SIG-M5 treated with dmso at 0.1 percent for 504 hours (cell line): ENCODE data around the gene METTL8.

ENCODE experiments used
- DNase-seq: peaks from one replicate; lab custom pipeline; 2025; ENCODE audit not compliant: unreplicated experiment; lab: John Stamatoyannopoulos, UW

METTL8 gene

DNA sequence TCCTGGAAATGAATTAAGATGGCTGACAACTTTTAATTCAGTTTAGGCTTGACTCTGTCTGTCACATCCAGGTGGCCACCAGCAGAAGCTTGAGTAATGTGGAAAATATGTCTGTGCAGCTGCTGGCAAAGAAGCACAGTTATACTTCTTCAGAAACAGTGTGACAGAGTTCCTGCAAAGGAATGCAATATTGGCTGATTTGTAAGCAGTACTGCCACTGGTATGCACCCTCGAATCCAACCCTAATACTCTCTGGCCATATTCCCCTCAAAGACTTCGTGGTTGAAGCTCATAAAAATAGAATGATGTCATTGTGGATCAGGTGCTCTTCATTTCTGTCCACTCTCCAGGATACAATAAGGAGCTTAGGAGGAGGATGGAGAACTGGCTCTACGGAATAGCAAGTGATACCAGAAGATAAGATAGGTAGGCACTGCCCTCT lies 86.2 kb downstream of the METTL8 start:
- DNase-seq = no peak

DNA sequence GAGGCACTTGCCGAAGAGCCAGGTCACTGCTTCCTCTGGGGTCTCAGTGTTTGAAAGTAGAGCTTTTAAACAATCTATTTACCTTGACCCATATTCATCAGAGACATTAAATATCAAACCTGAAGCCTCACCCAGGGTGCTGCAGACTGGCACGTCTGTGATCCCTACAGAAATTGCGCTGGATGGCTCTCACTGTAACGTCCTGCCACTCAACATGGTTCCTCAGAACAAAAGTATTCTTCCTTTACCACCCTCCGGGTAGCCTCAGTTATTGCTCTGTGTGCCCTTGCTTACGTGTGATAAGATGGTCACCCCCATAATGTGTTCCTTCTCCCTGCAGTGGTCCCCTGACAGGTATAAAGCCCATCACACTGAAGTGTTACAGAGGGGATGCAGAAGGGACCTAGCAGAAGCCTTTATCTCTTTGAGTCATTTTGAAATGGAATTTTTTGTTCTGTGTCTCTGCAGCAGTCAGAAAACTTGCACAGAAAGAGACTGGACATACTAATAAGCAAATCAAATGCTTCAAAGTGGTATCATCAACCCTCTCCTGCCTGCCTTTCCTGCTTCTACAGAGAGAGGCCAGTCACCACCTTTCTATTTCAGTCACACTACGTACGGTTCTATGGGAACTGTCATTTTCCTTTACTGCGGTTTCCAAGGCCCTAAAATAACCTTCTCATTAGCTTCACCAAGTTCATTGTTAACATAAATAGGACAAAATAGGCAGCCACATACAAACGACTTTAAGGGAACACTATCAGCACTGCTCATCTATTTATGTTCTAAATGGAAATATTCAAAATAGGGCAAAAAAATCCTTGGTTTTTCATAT lies 86.8 kb downstream of the METTL8 start:
- no peak for DNase-seq

DNA sequence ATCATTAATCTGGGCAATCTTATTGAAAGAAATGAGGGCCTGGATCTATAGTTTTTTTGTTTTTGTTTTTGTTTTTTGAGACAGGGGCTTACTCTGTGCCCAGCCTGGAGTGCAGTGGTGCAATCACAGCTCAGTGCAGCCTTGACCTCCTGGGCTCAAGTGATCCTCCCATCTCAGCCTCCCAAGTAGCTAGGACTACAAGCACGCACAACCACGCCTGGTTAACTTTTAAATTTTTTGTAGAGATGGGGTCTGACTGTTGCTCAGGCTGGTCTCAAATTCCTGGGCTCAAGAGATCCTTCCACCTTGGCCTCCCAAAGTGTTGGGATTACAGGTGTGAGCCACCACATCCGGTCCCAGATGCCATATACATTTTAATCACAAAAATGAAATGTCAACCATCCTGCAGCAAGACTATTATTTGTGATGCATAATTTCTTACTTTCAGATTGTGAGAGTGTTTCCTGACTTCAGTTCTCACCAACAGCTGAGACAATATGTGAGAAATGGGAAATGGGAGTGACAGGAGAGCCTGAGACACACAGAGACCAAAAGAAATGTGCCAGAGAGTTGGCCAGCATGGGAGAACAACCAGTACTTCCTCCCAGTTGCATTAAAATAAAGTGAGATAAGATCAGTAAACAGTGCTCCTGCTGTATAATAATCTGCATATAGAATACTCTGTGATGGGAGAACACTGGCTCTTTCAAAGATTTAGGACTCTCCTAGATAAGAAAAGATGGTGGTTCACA lies 87.6 kb downstream of the METTL8 start:
- DNase-seq = peak; percentile 36

GRCh38 chr2:171344182-171344581 lies 89.6 kb downstream of the METTL8 start:
- DNase-seq = no peak

DNA sequence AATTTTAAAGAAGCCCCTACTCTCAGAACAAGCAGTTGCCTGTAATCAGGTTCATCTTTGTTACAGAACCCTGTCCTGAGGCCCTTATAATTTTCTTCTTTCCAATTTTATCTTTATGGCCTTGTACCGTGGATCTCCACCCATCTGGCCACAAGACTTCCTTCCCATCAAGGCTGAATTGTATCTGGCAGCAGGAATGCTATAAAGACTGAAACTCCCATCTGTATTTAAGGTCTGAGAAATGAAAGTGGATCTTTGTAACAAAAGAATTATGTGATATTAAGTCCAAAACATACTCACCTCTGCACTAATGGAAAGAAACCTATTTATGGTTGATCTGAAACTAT lies 91.8 kb downstream of the METTL8 start:
- no peak for DNase-seq

DNA sequence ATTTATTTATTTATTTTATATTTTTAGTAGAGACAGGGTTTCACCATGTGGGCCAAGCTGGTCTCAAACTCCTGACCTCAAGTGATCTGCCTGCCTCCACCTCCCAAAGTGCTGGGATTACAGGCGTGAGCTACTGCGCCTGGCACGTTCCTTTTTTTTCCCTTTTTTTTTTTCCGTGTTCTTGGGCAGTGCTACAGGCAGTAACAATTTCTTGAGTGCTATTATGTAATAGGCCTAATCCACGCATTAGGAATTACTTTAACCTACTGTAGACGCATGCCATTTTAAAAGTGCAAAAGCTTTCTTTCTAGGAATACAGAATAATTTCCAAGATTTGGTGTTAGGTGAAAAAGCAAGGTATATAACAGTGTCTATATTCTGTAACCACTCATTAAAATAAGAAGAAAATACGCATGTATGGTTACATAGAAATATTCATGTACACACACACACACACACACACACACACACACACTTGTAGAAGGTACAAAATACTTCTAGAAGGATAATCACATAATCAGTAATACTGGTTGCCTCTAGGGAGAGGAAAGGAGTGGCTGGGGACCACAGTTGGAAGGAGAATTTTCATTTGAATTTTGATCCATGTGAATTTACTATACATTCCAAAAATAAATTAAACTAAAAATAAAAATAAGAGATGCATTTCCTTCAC lies 92.3 kb downstream of the METTL8 start:
- no peak for DNase-seq

DNA sequence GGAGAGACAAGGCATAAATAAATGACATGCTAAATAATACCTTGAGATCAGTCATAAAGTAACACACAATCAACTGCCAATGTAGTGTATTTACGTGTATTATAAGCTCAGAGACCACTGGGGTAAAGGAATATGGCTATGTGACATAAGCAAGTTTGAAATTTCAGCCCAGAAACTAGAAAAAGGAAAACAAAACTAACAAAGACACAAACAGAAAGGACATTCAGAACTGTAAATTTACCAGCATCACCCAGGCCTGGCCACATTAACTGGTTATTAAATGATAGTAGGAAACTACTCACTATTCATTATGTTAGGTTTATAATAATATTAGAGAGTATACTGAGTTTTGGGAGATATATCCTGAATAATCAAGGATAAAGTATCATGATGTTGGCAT lies 98.8 kb downstream of the METTL8 start:
- DNase-seq = no peak

DNA sequence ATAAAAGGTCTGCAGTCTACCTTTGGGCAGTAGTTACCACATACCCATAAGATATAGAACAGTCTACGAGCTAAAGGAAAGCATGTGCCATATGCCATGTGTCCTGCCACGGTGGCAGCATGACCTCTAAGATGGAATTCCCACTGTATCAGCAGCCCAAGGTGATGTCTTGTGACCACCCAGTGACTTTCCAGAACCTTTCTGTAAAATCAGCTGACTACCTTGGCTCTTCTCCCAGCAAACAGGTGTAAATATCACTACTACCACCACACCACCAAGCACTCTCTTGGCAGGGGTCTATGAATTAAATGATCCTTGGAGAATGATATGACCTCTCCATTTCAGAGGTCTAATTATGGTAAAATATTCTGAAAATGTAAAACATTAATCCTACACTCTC lies 99.6 kb downstream of the METTL8 start:
- DNase-seq = no peak

DNA sequence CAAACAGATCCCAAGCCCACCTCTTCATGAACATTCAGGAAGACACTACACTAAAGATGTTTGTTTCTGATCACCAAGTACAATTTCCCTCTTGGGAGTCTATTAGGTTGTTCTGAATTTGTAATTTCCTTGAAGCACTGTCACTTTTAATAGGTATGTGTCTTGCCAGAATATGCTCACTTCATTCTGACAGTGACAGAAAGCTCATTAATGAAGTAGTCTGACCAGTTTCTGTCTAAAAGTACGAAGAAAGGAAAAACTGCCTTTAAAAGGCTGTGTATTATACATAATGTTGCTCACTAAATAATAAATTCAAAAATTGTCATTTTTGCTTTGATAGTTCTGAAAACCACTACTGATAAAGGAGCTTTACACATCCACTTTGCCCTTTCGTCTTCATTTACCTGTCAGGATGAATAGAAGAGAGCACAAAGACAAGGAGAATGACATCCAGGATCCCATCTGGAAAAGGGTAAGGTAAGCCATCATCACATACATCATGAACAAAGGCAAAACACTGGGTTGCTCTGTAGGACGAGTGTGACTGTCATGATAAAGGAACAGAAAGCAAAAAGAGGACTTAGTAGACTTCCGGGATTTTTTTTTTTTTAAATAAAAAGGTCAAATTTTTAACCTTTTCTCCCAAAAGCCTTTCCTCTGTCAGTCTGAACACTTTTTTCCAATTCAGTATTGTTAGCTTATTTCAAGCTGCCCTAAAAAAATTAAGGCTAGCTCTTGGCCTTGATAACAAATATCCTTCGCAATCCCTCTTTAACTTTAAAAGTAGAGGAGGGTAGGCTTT lies 103.4 kb downstream of the METTL8 start:
- DNase-seq = no peak

DNA sequence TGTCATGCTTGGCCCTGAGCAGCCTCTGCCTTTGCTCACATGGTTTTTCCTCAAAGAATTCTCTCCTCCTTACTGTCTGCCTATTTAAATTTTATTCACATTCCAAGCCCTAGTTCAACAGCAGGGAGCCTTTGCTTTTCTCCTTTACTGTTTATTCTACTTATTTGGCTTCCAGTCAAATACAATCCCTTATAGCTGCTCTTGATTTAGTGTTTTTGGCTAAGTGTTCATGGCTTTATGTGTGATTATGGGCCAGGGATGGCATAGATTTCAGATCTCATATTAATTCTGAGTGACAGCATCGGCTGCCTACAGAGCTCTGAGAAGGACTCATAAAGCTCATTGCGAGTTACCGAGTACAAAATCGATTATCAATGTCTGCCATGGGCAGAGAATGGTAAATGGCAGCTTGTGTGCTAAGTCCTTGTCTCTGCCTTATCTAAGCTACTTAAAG lies 106.7 kb downstream of the METTL8 start:
- DNase-seq = no peak

GRCh38 chr2:171325886-171326585 lies 107.8 kb downstream of the METTL8 start:
- no peak for DNase-seq

- DNase-seq = no peak
These were observed 109.7 kb downstream of the METTL8 start for GRCh38 chr2:171323971-171324528.

- no peak for DNase-seq
These were observed 110.9 kb downstream of the METTL8 start for GRCh38 chr2:171322928-171323327.

DNA sequence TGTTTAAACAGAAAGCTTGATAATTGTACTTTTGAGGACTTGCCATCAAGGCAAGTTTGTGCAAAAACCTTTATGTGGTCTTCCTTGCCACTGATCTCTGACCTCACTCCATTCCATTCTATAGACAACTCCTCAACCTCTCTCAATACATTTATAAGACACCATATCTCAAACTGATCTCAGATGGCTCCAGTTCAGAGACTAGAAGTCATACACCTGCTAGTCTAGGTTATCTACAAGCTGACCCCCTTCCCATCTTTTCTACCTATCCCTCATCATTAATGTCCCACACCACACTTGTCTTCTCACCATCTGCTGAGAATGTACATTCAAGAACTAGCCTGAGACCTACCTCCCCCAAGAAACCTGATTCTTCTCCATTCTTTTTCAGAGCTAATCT lies 113.1 kb downstream of the METTL8 start:
- DNase-seq = no peak

DNA sequence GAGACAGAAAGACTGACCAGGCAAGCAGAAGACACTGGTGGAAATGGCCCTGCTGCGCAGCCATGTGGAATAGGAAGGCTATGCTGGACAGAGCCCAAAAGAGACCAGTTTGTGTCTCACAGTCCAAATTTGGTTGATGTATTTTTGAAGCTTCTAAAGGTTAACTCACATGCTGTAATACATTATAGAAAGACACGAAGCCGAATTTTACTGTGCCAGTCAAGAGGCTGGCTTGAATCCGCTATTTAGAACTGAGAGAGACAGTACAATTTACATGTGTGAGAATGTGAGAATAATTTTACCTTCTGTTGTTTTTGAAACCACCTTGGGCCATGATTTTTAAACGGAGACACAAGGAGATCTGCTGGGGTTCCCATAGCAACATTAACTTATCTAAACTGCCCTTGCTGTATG lies 113.6 kb downstream of the METTL8 start:
- no peak for DNase-seq

DNA sequence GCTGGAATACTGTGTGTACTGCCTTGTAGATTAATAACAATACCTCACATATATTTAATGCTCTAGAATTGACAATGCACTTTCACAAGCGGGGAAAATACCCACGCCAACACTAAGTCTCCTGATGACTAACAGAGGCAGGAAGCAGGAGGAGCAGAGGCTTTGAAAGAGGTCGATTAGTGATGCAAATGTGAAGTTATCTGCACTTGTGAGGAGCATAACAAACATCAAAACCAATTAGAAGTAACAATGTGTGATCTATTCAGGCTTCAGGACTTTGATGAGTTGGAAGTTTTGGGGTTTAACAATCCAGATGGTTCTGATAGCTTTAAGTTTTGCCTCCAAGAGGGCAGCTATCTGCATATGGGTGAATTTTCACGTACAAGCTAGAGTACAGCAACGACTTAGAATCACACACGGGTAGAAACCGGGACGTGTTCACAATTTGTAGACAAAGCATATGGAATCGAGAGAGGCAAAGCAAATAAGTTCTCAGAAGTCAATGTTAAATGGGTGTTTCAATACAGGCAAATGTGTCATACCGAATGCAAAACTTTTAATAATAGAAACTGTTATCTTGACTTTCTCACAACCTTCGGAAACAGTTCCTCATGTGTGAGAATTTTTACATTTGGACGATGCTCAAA lies 114.5 kb downstream of the METTL8 start:
- no peak for DNase-seq

DNA sequence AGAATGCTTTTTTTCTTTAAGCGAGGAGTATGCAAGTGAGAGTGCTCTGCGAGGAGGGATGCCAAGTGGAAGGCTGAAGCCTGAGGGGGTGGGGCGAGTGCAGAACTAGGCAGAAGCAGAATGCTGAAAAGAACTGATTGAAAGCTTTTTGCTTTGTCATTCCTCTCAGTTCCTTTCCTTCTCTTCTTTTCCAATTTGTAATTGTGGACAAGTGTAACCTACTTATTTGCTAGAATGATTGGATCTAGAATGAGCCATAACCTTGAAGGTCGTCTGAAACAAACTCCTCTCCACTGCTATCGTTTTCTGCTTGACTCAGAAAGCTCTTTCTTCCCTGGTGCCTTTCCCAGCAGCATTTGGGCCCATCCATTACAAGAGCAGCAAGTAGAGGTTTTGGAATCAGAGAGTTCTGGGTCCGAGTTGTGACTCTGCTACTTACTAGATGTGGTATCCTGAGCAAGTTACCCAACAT lies 115.3 kb downstream of the METTL8 start:
- no peak for DNase-seq

GRCh38 chr2:171317492-171318125 lies 116.2 kb downstream of the METTL8 start:
- DNase-seq = no peak

DNA sequence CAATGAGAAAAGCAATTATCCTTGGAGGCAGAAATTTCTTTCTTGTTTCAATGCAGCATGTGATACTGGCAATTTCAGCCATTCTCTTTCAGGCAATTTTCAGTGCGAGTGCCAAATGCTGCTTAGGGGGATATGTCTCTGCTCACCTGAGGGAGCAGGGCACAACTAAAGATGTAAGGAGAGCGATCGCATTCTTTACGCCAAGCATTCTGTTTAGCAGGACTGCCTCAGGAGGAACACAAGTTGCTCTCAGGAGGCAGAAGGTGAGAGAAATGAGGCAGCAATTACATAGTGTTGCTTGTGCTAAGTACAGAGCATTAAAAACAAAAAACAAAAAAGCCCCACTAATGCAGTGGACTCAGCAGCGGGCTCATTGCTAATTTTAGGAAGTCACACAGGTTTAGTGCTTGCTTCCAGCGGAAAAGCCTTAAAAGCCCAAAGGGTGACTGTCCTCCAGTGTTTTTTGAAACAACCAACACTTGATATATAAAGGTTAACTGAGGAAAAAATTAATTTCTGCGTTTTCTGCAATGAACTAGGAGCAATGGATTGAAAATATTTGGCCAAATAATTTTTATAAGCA lies 116.9 kb downstream of the METTL8 start:
- DNase-seq = no peak
